Activated T-helper 2 cell treated with anti-CD3 and anti-CD28 coated beads, Interferon-gamma antibody, Interleukin-2, Interleukin-4, amounts not matched to agents 10 μg/mL and 5 μg/mL and 100 μg/mL, durations not matched to agents 14 hours and 24 hours and 36 hours (primary cell): ENCODE data around the gene MUC5AC. TPM values are rescaled to one million over a fixed set of nuclear protein-coding genes. Genes with fewer than 3 reads are reported as not detected.

Experiments
- total RNA-seq: library from RNA; stranded (reverse); gene quantifications from 2 replicates; pipeline ENCODE4 v1.2.3, GENCODE V29; 2022

The MUC5AC gene
- total RNA-seq, 1 donor from 2014 or later: not detected

Other genes starting within 250 kb of the MUC5AC start
- gene CHID1, start 247.1 kb upstream of the MUC5AC start, total RNA-seq: 89.0 and 96.0 TPM in 2 replicates
- gene AP2A2, start 232.1 kb upstream of the MUC5AC start, total RNA-seq: 61.3 and 63.2 TPM in 2 replicates
- not detected in 2 replicates for gene MUC6, start 121.2 kb upstream of the MUC5AC start, total RNA-seq
- not detected in 2 replicates for gene MUC2, start 83.1 kb upstream of the MUC5AC start, total RNA-seq
- gene MUC5B, start 65.1 kb downstream of the MUC5AC start, total RNA-seq: not detected in 2 replicates
- gene TOLLIP, start 151.7 kb downstream of the MUC5AC start, total RNA-seq: 33.6 and 35.0 TPM in 2 replicates
- 1.5 and 1.6 TPM in 2 replicates for gene BRSK2, start 232.0 kb downstream of the MUC5AC start, total RNA-seq